Osteocyte (in vitro differentiated cells): ENCODE data around the gene TRIM44. TPM values are rescaled to one million over a fixed set of nuclear protein-coding genes. Genes with fewer than 3 reads are reported as not detected.

Experiments
- DNase-seq: peaks from one replicate; pipeline ENCODE4 v3.0.0; 2021; ENCODE audit warnings: mixed read lengths; ENCODE audit not compliant: unreplicated experiment; ENCODE audit errors: extremely low spot score
- H3K27ac Mint-ChIP-seq: one replicate; pipeline ENCODE4 v1.8.0; 2021; ENCODE audit warnings: mild to moderate bottlenecking, mixed read lengths; ENCODE audit not compliant: unreplicated experiment
- H3K27me3 Mint-ChIP-seq: one replicate; pipeline ENCODE4 v1.8.0; 2021; ENCODE audit warnings: mixed read lengths; ENCODE audit not compliant: unreplicated experiment
- H3K36me3 Mint-ChIP-seq: one replicate; pipeline ENCODE4 v1.8.0; 2021; ENCODE audit warnings: mixed read lengths; ENCODE audit not compliant: unreplicated experiment
- H3K4me1 Mint-ChIP-seq: one replicate; pipeline ENCODE4 v1.8.0; 2021; ENCODE audit warnings: mixed read lengths; ENCODE audit not compliant: unreplicated experiment
- H3K4me3 Mint-ChIP-seq: one replicate; pipeline ENCODE4 v1.8.0; 2021; ENCODE audit warnings: mild to moderate bottlenecking, moderate library complexity, mixed read lengths; ENCODE audit not compliant: unreplicated experiment
- H3K9me3 Mint-ChIP-seq: one replicate; pipeline ENCODE4 v1.8.0; 2021; ENCODE audit warnings: mixed read lengths; ENCODE audit not compliant: unreplicated experiment
- CTCF ChIP-seq: fragments of 200-600 bp; sonication (generic); IDR thresholded peaks from 2 replicates; pipeline ENCODE4 v1.5.0; 2021; ENCODE audit warnings: antibody characterized with exemption, mild to moderate bottlenecking, moderate library complexity
- total RNA-seq: library from RNA; stranded (reverse); gene quantifications from 2 replicates; pipeline ENCODE4 v1.2.1, GENCODE V29; 2021

Gene TRIM44
- total RNA-seq, 1 donor from 2014 or later: 79.9 TPM

GRCh38 chr11:35785287-35786167 lies 123.0 kb downstream of the TRIM44 start:
- no peaks in the 10 kb centered on the region for H3K27me3 Mint-ChIP-seq
- H3K4me1 Mint-ChIP-seq: peaks cover 60% of the 10 kb centered on the region
- no peaks in the 10 kb centered on the region for H3K9me3 Mint-ChIP-seq
- H3K4me3 Mint-ChIP-seq: no peak overlapping the region
- DNase-seq: no peak
- no peaks in the 10 kb centered on the region for H3K36me3 Mint-ChIP-seq
- peak overlapping the region; percentile 71 for H3K27ac Mint-ChIP-seq
- TF ChIP-seq CTCF: no peak

- no peak for DNase-seq
- no peak overlapping the region for H3K4me3 Mint-ChIP-seq
Measured at GRCh38 chr11:35786188-35786587, 123.6 kb downstream of the TRIM44 start.

GRCh38 chr11:35787013-35787504 lies 124.5 kb downstream of the TRIM44 start:
- peak overlapping the region; percentile 90 for H3K27ac Mint-ChIP-seq
- H3K9me3 Mint-ChIP-seq: no peaks in the 10 kb centered on the region
- no peaks in the 10 kb centered on the region for H3K27me3 Mint-ChIP-seq
- no peak for TF ChIP-seq CTCF
- H3K36me3 Mint-ChIP-seq: no peaks in the 10 kb centered on the region
- no peak for DNase-seq
- H3K4me1 Mint-ChIP-seq: peaks cover 61% of the 10 kb centered on the region
- H3K4me3 Mint-ChIP-seq: no peak overlapping the region

More at GRCh38 chr11:35786188-35786587, 123.6 kb downstream of the TRIM44 start:
- TF ChIP-seq CTCF: no peak
- Mint-ChIP-seq H3K4me1 (peaks cover 62% of the 10 kb centered on the region), H3K36me3 (no peaks in the 10 kb centered on the region), H3K27me3 (no peaks in the 10 kb centered on the region), H3K9me3 (no peaks in the 10 kb centered on the region), H3K27ac (peak overlapping the region; percentile 71)

- Mint-ChIP-seq H3K27ac (peak overlapping the region; percentile 90), H3K36me3 (peaks cover 2% of the 10 kb centered on the region), H3K27me3 (no peaks in the 10 kb centered on the region), H3K4me1 (peaks cover 63% of the 10 kb centered on the region), H3K9me3 (no peaks in the 10 kb centered on the region), H3K4me3 (no peak overlapping the region)
- DNase-seq: no peak
- TF ChIP-seq CTCF: no peak
Measured at GRCh38 chr11:35787626-35788025, 125.1 kb downstream of the TRIM44 start.
